Memory B cell (primary cell): Measurements from ENCODE around the gene LCNL1.

Source experiments
- ATAC-seq: fragments of 150-1000 bp; cut with Tn5 transposase; 2 replicates; pipeline ENCODE4 v1.10.0; 2021; ENCODE audit warnings: low read depth, mild to moderate bottlenecking, moderate library complexity
- DNase-seq, 2 donors: peaks; one replicate each; pipeline ENCODE4 v3.0.0; 2022; ENCODE audit warnings: low spot score in 2 of 2
- H3K27ac Mint-ChIP-seq: one replicate; pipeline ENCODE4 v1.8.0; 2022; ENCODE audit warnings: mild to moderate bottlenecking, moderate library complexity, mixed read lengths
- H3K27me3 Mint-ChIP-seq: one replicate; pipeline ENCODE4 v1.8.0; 2022; ENCODE audit warnings: mixed read lengths
- H3K36me3 Mint-ChIP-seq: one replicate; pipeline ENCODE4 v1.8.0; 2022; ENCODE audit warnings: mild to moderate bottlenecking, mixed read lengths
- H3K4me1 Mint-ChIP-seq: one replicate; pipeline ENCODE4 v1.8.0; 2022; ENCODE audit warnings: mixed read lengths
- H3K4me3 Mint-ChIP-seq: one replicate; pipeline ENCODE4 v1.8.0; 2022; ENCODE audit warnings: mild to moderate bottlenecking, moderate library complexity, mixed read lengths
- H3K9me3 Mint-ChIP-seq: one replicate; pipeline ENCODE4 v1.8.0; 2022; ENCODE audit warnings: mixed read lengths

The LCNL1 gene

DNA sequence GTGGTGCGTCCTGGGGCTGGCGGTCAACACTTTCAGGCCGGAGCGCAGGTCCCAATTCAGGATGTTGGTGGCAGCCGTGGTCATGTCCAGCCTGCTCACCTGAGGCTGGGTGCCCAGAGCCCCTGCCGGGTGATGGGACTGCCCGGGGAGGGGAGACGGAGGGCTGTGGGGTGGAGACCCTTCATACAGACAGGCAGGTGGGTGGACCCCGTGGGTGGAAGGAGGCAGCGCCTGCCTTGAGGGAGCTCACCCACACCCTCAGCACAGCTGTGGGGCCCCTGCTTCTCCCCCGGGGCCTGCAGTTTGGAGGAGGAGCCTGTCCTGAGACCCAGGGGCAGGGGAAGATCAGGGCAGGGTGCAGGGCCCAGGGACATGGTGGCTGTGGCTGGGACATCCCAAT, 12.4 kb upstream of the LCNL1 start:
- Mint-ChIP-seq H3K9me3 (no peaks in the 10 kb centered on the region), H3K4me3 (no peak overlapping the region), H3K27ac (no peak overlapping the region), H3K27me3 (peaks cover 10% of the 10 kb centered on the region), H3K4me1 (peaks cover 9% of the 10 kb centered on the region), H3K36me3 (no peaks in the 10 kb centered on the region)
- DNase-seq (no peak), ATAC-seq (peak; percentile 20)

- Mint-ChIP-seq H3K9me3 (no peaks in the 10 kb centered on the region), H3K4me3 (no peak overlapping the region), H3K27me3 (peaks cover 8% of the 10 kb centered on the region), H3K4me1 (no peaks in the 10 kb centered on the region), H3K27ac (no peak overlapping the region), H3K36me3 (no peaks in the 10 kb centered on the region)
- ATAC-seq (no peak), DNase-seq (no peak)
These were observed 11.0 kb upstream of the LCNL1 start for GRCh38 chr9:136971746-136972145.

DNA sequence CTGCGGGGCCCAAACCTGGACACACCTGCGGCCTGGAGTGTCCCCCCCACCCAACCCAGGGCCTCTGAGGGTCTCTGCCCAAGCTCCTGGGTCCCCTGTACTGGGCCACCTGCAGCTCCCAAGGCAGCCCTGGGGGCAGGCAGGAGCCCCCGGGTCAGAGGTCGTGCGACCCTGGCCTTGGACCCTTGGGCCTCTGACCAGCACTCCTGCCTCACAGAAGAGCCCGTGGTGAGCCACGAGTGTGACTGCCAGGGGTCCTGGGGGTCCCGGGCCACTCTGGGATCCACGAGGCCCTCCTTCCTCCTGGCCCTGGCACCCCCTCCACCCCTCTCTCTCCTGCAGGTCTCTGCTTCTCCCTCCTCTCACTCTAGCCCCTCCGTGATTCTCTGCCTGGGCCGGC, 10.5 kb upstream of the LCNL1 start:
- Mint-ChIP-seq H3K9me3 (no peaks in the 10 kb centered on the region), H3K27me3 (peaks cover 8% of the 10 kb centered on the region), H3K36me3 (no peaks in the 10 kb centered on the region), H3K4me1 (no peaks in the 10 kb centered on the region), H3K4me3 (no peak overlapping the region), H3K27ac (no peak overlapping the region)
- ATAC-seq (no peak), DNase-seq (no peak)

GRCh38 chr9:136972743-136973142, 10.1 kb upstream of the LCNL1 start:
- Mint-ChIP-seq H3K36me3 (no peaks in the 10 kb centered on the region), H3K9me3 (no peaks in the 10 kb centered on the region), H3K27ac (no peak overlapping the region), H3K4me1 (no peaks in the 10 kb centered on the region), H3K4me3 (no peak overlapping the region), H3K27me3 (peaks cover 11% of the 10 kb centered on the region)
- no peak for ATAC-seq
- no peak for DNase-seq

GRCh38 chr9:136973618-136974617, 8.9 kb upstream of the LCNL1 start:
- H3K36me3 Mint-ChIP-seq, result no peaks in the 10 kb centered on the region
- H3K4me1 Mint-ChIP-seq, result no peaks in the 10 kb centered on the region
- no peak overlapping the region for H3K4me3 Mint-ChIP-seq
- ATAC-seq (no peak), DNase-seq (no peak)
- no peak overlapping the region for H3K27ac Mint-ChIP-seq
- H3K9me3 Mint-ChIP-seq, result no peaks in the 10 kb centered on the region
- peaks cover 10% of the 10 kb centered on the region for H3K27me3 Mint-ChIP-seq

DNA sequence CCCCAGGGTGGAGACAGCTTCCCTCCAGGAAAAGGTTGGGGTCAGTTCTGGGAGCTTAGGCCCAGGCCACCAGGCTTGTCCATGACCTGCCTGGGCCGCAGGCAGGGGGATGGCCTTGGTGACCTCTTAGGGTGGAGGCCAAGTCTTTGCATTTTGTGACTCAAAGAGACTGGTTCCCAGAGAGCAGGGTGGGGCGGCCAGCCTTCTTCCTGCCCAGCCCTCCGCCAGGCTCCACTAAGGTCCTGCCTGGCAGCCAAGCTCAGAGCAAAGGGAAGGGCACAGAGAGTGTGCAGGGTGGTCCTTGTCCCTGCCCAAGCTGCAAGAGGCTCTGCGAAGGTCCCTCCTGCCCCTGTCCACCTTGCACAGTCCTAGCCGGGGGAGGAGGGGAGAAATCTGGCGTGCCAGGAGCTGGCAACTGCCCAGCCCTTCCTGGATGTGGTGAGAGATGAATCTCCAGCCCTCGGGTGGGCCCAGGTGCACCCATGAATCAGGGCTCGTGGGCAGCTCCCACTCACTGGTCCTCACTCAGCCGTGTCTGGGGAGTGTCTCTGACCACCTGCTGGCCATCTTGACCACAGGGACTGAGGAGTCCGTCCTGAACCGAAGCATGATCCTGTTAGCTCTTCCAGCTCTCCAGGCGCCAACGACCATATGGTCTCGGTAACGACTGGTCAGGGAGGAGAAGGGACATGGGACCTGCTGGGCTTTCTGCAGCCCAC, 7.8 kb upstream of the LCNL1 start:
- Mint-ChIP-seq H3K9me3 (no peaks in the 10 kb centered on the region), H3K27ac (no peak overlapping the region), H3K27me3 (peaks cover 9% of the 10 kb centered on the region), H3K4me3 (no peak overlapping the region), H3K36me3 (no peaks in the 10 kb centered on the region), H3K4me1 (no peaks in the 10 kb centered on the region)
- no peak for DNase-seq
- ATAC-seq, result no peak

DNA sequence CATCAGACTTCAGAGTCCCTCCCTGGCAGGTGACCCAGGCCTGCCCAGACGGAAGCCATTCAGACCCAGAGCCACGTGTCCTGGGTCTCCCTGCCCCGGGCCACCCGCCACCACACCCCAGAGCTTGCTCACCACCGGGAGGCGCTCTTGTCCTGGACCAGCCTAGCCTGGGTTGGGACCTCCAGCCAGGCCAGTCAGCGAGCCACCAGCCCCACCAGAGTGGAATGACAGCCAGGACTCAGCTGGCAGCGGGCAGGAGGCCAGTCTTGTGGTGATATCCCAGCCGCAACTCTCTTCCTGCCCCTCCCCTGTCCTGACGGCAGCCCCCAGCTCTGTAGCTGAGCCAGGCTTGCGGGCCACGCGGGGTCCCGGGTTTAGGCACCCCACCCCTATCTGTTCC, 7.1 kb upstream of the LCNL1 start:
- no peaks in the 10 kb centered on the region for H3K36me3 Mint-ChIP-seq
- ATAC-seq, result peak; percentile 28
- no peak for DNase-seq

GRCh38 chr9:136977223-136977622, 5.6 kb upstream of the LCNL1 start, which contains the start of gene PTGDS:
Gene PTGDS, plus strand, starts transcription at chr9:136977504. Its CDS starts 75 bp downstream, at chr9:136977579.
- no peaks in the 10 kb centered on the region for H3K36me3 Mint-ChIP-seq
- peaks cover 12% of the 10 kb centered on the region for H3K27me3 Mint-ChIP-seq
- no peak for DNase-seq
- no peaks in the 10 kb centered on the region for H3K4me1 Mint-ChIP-seq
- no peak for ATAC-seq
- H3K9me3 Mint-ChIP-seq, result no peaks in the 10 kb centered on the region
- peak within 1 kb of the TSS; percentile 9 for H3K4me3 Mint-ChIP-seq
- no peak within 1 kb of the TSS for H3K27ac Mint-ChIP-seq

More for the DNA sequence above, 7.1 kb upstream of the LCNL1 start:
- H3K27me3 Mint-ChIP-seq, result peaks cover 9% of the 10 kb centered on the region
- no peaks in the 10 kb centered on the region for H3K4me1 Mint-ChIP-seq
- H3K4me3 Mint-ChIP-seq, result no peak overlapping the region
- no peak overlapping the region for H3K27ac Mint-ChIP-seq
- no peaks in the 10 kb centered on the region for H3K9me3 Mint-ChIP-seq

DNA sequence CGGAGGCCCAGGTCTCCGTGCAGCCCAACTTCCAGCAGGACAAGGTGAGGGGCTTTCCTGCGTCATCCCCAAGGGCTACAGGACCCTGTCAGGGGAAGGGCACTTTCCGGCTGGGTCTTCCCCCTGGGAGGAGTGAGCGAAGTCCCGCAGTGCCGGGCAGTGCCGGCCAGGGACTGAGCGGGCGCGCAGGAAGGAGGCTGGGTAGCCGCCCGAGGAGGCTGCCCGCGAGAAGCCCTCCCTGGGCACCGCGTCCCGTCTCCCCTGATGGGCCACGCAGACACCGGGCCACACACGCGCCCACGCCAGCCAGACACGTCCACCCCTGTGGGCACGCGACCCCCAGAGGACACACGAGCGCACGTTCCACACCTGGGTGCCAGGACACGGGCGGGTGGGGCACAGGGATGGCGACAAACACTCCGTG, 5.1 kb upstream of the LCNL1 start:
- no peaks in the 10 kb centered on the region for H3K4me1 Mint-ChIP-seq
- peak overlapping the region; percentile 9 for H3K4me3 Mint-ChIP-seq
- H3K27me3 Mint-ChIP-seq, result peaks cover 12% of the 10 kb centered on the region
- H3K27ac Mint-ChIP-seq, result no peak overlapping the region
- DNase-seq (no peak), ATAC-seq (no peak)
- no peaks in the 10 kb centered on the region for H3K9me3 Mint-ChIP-seq
- H3K36me3 Mint-ChIP-seq, result no peaks in the 10 kb centered on the region

DNA sequence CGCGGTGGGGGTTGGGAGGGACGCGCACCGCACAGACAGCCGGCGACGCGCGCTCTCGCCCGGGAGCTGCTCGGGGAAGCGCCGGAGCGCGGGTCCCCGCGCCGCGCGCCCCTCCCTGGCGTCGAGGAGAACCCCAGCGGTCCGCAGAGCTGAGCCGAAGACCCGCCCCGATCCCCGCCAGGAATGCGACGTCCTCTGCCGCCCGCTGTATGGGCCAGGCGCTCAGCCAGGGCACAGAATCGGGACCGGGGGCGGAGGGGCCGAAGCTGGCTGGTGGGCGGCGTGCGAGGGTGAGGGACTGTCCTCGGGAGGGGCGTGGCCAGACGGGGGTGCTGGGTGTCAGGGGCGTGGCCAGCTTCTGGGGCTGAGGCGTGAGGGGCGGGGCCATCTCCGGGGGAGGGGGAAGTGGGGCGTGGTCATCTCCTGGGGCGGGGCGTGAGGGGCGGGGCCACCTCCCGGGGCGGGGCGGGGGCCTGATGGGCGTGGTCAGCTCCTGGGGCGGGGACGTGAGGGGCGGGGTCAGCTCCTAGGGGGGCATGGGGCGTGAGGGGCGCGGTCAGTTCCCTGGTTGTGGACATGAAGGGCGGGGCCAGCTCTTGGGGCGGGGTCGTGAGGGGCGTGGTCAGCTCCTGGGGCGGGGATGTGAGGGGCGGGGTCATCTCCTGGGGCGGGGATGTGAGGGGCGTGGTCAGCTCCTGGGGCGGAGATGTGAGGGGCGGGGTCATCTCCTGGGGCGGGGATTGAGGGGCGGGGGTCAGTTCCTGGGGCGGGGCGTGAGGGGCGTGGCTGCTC, 4.5 kb upstream of the LCNL1 start:
- Mint-ChIP-seq H3K27me3 (peaks cover 11% of the 10 kb centered on the region), H3K4me3 (no peak overlapping the region), H3K9me3 (no peaks in the 10 kb centered on the region), H3K36me3 (no peaks in the 10 kb centered on the region), H3K4me1 (no peaks in the 10 kb centered on the region), H3K27ac (no peak overlapping the region)
- peak; percentile 53 for ATAC-seq
- DNase-seq, result peak in 1 of 2 donors; percentile 67

GRCh38 chr9:136978865-136979544, 3.8 kb upstream of the LCNL1 start:
- peaks cover 15% of the 10 kb centered on the region for H3K27me3 Mint-ChIP-seq
- peaks cover 2% of the 10 kb centered on the region for H3K36me3 Mint-ChIP-seq
- no peak overlapping the region for H3K4me3 Mint-ChIP-seq
- DNase-seq (no peak), ATAC-seq (no peak)
- no peaks in the 10 kb centered on the region for H3K9me3 Mint-ChIP-seq
- peaks cover 3% of the 10 kb centered on the region for H3K4me1 Mint-ChIP-seq
- H3K27ac Mint-ChIP-seq, result no peak overlapping the region

DNA sequence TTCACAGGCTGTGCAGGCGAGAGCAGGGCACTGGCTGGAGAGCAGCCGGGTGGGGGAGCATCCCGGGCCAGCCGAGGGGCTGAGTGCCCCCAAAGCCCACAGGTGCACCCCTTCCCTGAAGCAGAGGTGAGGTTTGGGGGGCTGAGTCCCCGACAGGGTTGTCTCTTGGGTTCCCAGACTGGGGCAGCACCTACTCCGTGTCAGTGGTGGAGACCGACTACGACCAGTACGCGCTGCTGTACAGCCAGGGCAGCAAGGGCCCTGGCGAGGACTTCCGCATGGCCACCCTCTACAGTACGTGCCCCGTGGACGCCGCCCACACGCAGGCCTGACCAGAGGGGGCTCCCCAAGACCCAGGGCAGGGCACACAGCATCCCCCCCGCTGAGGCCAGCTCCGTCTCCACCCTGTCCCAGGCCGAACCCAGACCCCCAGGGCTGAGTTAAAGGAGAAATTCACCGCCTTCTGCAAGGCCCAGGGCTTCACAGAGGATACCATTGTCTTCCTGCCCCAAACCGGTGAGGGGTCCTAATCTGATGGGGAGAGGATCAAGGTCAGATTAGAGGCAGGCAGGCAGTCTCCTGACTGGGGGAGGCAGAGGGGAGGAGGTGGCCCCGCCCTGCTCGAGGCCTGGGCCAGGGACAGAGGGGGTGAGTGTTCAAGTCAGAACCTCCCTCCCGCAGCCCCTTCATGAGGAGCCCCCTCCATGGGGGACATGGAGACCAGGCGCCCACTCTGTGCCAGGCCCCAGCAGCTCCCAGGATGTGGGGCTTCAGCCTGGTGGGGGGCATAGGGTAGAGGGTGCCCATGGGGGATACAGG, 2.8 kb upstream of the LCNL1 start:
- Mint-ChIP-seq H3K4me1 (peaks cover 4% of the 10 kb centered on the region), H3K36me3 (peaks cover 2% of the 10 kb centered on the region), H3K27me3 (peaks cover 16% of the 10 kb centered on the region), H3K9me3 (no peaks in the 10 kb centered on the region), H3K4me3 (no peak overlapping the region), H3K27ac (no peak overlapping the region)
- DNase-seq (no peak), ATAC-seq (no peak)
